RWPE2 (cell line): ENCODE results near the gene SSTR1.

Experiments
- ATAC-seq: fragments of 200-7000 bp; cut with Tn5 transposase; 3 replicates; pipeline ENCODE4 v1.9.1; 2021; ENCODE audit warnings: low read depth
- DNase-seq: peaks from one replicate; pipeline ENCODE4 v3.0.0-alpha.2; 2020; ENCODE audit warnings: low spot score
- H3K27ac ChIP-seq: fragments of 450-650 bp; 2 replicates; pipeline ENCODE4 v1.5.1; 2017; ENCODE audit warnings: mild to moderate bottlenecking; ENCODE audit not compliant: poor library complexity, severe bottlenecking
- H3K27me3 ChIP-seq: fragments of 250-450 bp; sonication (Bioruptor Pico); 2 replicates; pipeline ENCODE4 v1.5.1; 2021; ENCODE audit warnings: mild to moderate bottlenecking, moderate library complexity; ENCODE audit not compliant: insufficient read depth, poor library complexity, severe bottlenecking
- H3K36me3 ChIP-seq: fragments of 250-450 bp; sonication (Bioruptor Pico); 2 replicates; pipeline ENCODE4 v1.5.1; 2020; ENCODE audit warnings: low read depth, mild to moderate bottlenecking, moderate library complexity
- H3K4me1 ChIP-seq: fragments of 250-450 bp; sonication (Bioruptor Pico); 2 replicates; pipeline ENCODE4 v1.5.1; 2021; ENCODE audit warnings: mild to moderate bottlenecking, moderate library complexity; ENCODE audit not compliant: insufficient read depth, poor library complexity, severe bottlenecking
- H3K4me3 ChIP-seq: fragments of 250-450 bp; sonication (Bioruptor Pico); 2 replicates; pipeline ENCODE4 v1.5.1; 2021; ENCODE audit warnings: mild to moderate bottlenecking, moderate library complexity; ENCODE audit not compliant: severe bottlenecking
- H3K9me3 ChIP-seq: fragments of 250-450 bp; sonication (Bioruptor Pico); 2 replicates; pipeline ENCODE4 v1.5.1; 2021; ENCODE audit warnings: mild to moderate bottlenecking, moderate library complexity; ENCODE audit not compliant: severe bottlenecking
- TF ChIP-seq, protein P1 (sequence below): fragments of 450-650 bp; IDR thresholded peaks from one replicate; pipeline ENCODE4 v1.5.1; 2017; ENCODE audit warnings: mild to moderate bottlenecking, moderate library complexity; ENCODE audit not compliant: poor library complexity, severe bottlenecking

The SSTR1 gene

DNA sequence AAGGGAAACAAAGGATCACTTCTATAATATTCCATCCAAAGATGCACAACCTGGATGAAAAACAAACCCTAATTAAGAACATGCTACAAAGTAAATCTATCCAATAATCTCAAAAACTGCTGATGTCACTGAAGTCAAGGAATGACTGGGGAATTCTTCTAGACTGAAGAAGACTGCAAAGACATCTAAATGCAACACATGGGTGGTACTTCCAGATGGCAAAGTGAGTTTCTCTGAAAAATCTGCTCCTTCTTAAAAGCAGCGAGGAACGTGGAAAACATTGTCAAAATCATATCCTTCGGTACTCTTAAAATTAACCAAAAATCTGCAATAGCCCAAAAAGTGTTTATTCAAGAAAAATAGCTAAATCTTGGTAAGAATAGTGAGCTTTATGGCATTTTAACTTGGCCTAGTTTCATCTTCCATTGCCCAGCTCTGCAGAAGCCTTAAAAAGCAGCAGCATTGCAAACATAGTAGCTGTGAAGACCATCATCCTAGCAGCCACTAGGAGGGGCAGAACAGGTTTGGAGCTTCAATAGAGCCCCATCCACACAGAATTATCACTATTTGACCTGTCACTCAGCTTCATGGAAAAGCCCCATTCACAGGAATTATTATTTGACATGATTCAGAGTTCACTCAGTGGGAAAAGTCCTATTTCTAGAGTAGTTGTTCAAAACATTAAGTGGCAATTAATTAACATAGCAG, 40.8 kb downstream of the SSTR1 start:
- ATAC-seq: 0 out of 3 replicates have a peak, but pooled peaks have one; percentile 36
- no peaks in the 10 kb centered on the region for H3K36me3 ChIP-seq
- H3K27me3 ChIP-seq: peaks cover 3% of the 10 kb centered on the region
- no peak overlapping the region for H3K27ac ChIP-seq
- no peak overlapping the region for H3K4me3 ChIP-seq
- no peaks in the 10 kb centered on the region for H3K9me3 ChIP-seq
- TF ChIP-seq, protein P1, sequence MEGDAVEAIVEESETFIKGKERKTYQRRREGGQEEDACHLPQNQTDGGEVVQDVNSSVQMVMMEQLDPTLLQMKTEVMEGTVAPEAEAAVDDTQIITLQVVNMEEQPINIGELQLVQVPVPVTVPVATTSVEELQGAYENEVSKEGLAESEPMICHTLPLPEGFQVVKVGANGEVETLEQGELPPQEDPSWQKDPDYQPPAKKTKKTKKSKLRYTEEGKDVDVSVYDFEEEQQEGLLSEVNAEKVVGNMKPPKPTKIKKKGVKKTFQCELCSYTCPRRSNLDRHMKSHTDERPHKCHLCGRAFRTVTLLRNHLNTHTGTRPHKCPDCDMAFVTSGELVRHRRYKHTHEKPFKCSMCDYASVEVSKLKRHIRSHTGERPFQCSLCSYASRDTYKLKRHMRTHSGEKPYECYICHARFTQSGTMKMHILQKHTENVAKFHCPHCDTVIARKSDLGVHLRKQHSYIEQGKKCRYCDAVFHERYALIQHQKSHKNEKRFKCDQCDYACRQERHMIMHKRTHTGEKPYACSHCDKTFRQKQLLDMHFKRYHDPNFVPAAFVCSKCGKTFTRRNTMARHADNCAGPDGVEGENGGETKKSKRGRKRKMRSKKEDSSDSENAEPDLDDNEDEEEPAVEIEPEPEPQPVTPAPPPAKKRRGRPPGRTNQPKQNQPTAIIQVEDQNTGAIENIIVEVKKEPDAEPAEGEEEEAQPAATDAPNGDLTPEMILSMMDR: peak; percentile 33
- H3K4me1 ChIP-seq: no peaks in the 10 kb centered on the region
- DNase-seq: no peak

DNA sequence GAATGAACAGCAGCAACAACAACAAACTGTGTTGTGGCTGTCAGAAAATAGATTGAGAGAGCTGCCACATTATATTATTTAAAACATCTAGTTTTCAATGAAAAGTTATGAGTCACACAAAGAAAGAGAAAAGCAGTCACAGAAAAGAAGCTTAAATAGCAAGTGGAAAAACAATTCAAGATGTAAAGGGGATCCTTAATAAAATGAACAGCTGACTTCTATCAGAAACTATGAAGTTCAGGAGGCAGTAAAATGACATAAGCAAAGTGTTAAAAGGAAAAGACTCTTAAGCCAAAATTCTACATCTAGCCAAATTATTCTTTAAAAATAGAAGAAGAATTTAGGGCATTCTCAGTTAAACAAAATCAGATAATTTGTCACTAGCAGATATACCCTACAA, 42.6 kb downstream of the SSTR1 start:
- TF ChIP-seq, protein P1: no peak
- Histone ChIP-seq H3K27ac (no peak overlapping the region), H3K9me3 (no peaks in the 10 kb centered on the region), H3K4me3 (no peak overlapping the region), H3K36me3 (no peaks in the 10 kb centered on the region), H3K27me3 (peaks cover 15% of the 10 kb centered on the region), H3K4me1 (no peaks in the 10 kb centered on the region)
- no peak for ATAC-seq
- no peak for DNase-seq

DNA sequence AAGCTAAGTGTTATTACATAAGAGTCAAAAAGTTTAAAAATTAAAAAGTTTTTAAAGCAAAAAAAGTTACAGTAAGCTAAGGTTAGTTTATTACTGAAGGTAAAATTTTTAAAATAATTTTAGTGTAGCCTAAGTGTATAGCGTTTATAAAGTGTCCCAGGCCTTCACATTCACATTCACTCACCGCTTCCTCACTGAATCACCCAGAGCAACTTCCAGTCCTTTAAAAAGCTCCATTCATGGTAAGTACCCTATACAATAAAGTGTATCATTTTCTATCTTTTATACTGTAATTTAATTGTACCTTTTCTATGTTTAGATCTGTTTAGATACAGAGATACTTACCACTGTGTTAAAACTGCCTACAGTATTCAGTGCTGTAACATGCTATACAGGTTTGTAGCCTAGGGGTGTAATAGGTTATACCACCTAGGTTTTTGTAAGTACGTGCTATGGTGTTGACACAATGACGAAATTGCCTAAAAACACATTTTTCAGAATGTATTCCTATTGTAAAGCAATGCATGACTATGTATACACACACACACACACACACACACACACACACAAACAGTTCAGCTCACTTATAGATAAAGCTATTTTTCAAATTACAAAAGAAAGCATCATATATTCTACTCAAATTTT, 44.5 kb downstream of the SSTR1 start:
- H3K27me3 ChIP-seq: peaks cover 18% of the 10 kb centered on the region
- ATAC-seq (peak; percentile 49; the same call in 1 of the 3 replicates), DNase-seq (no peak)
- H3K4me3 ChIP-seq: no peak overlapping the region
- TF ChIP-seq, protein P1: no peak
- H3K27ac ChIP-seq: no peak overlapping the region
- no peaks in the 10 kb centered on the region for H3K9me3 ChIP-seq
- no peaks in the 10 kb centered on the region for H3K36me3 ChIP-seq
- no peaks in the 10 kb centered on the region for H3K4me1 ChIP-seq

DNA sequence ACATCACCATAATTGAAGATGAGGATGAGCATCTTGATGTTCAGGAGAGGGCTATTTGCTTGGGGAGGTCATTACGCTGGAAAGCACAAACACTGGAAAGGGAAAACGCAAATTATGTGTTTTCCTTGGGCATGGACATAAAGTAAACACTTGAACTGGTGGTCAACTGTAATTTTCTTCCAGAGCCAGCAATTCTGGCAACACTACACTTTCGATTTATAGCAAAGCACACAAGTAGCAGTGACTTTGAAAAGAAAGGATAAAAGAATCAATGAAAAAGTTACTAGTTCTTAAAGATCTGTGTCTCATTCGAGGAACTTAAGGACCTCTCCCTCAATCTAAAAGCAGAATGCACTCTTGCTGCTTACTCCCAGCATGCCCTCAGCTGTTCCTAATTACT, 46.0 kb downstream of the SSTR1 start:
- Histone ChIP-seq H3K4me3 (no peak overlapping the region), H3K36me3 (no peaks in the 10 kb centered on the region), H3K27me3 (peaks cover 18% of the 10 kb centered on the region), H3K4me1 (peaks cover 4% of the 10 kb centered on the region), H3K27ac (no peak overlapping the region), H3K9me3 (no peaks in the 10 kb centered on the region)
- ATAC-seq (no peak), DNase-seq (no peak)
- TF ChIP-seq, protein P1: no peak
